OCI-LY1 (cell line): ENCODE data around the gene LY86.

ENCODE experiments used
- H2AFZ ChIP-seq: fragments of 200-600 bp; sonication (generic), shearing (Covaris generic); 2 replicates; pipeline ENCODE4 v1.6.0; 2014; ENCODE audit warnings: antibody characterized with exemption, mild to moderate bottlenecking, low read length
- H3F3A ChIP-seq: fragments of 200-600 bp; sonication (generic), shearing (Covaris generic); 2 replicates; pipeline ENCODE4 v1.6.0; 2014; ENCODE audit warnings: mild to moderate bottlenecking, antibody characterized with exemption, low read length, moderate library complexity; ENCODE audit not compliant: insufficient read depth
- H3K27ac ChIP-seq: fragments of 200-600 bp; sonication (generic); 2 replicates; pipeline ENCODE4 v1.5.1; 2014; ENCODE audit warnings: low read length, mixed run types, mild to moderate bottlenecking, low read depth; ENCODE audit not compliant: poor library complexity, severe bottlenecking
- H3K27me3 ChIP-seq: fragments of 200-600 bp; sonication (generic); 2 replicates; pipeline ENCODE4 v1.6.0; 2014; ENCODE audit warnings: antibody characterized with exemption, mild to moderate bottlenecking, low read length, moderate library complexity; ENCODE audit not compliant: insufficient read depth
- H3K36me3 ChIP-seq: fragments of 200-600 bp; sonication (generic); 2 replicates; pipeline ENCODE4 v1.6.1; 2014; ENCODE audit warnings: mild to moderate bottlenecking, antibody characterized with exemption, low read length, moderate library complexity, mixed read lengths; ENCODE audit not compliant: insufficient read depth
- H3K4me1 ChIP-seq: fragments of 200-600 bp; sonication (generic); 2 replicates; pipeline ENCODE4 v1.5.1; 2014; ENCODE audit warnings: mild to moderate bottlenecking, low read length, moderate library complexity; ENCODE audit not compliant: insufficient read depth, severe bottlenecking
- H3K4me2 ChIP-seq: fragments of 200-600 bp; sonication (generic), shearing (Covaris generic); 2 replicates; pipeline ENCODE4 v1.6.1; 2014; ENCODE audit warnings: low read length
- H3K4me3 ChIP-seq: fragments of 200-600 bp; sonication (generic); 2 replicates; pipeline ENCODE4 v1.5.1; 2014; ENCODE audit warnings: low read length, low read depth, mild to moderate bottlenecking, mixed read lengths; ENCODE audit not compliant: poor library complexity, severe bottlenecking
- H3K79me2 ChIP-seq: fragments of 200-600 bp; shearing (Covaris generic); 2 replicates; pipeline ENCODE4 v1.6.1; 2016; ENCODE audit warnings: mixed run types, low read length, mixed read lengths; ENCODE audit not compliant: insufficient read depth
- H3K9ac ChIP-seq: fragments of 200-600 bp; sonication (generic), shearing (Covaris generic); 2 replicates; pipeline ENCODE4 v1.6.1; 2014; ENCODE audit warnings: mild to moderate bottlenecking, low read length, mixed read lengths
- H3K9me2 ChIP-seq: fragments of 200-600 bp; sonication (generic), shearing (Covaris generic); 2 replicates; pipeline ENCODE4 v1.6.1; 2014; ENCODE audit warnings: low read depth, mild to moderate bottlenecking, low read length, mixed read lengths
- H3K9me3 ChIP-seq: fragments of 200-600 bp; shearing (Covaris generic); 2 replicates; pipeline ENCODE4 v1.6.1; 2014; ENCODE audit warnings: low read length, mixed read lengths
- H4K20me1 ChIP-seq: fragments of 200-600 bp; sonication (generic), shearing (Covaris generic); 2 replicates; pipeline ENCODE4 v1.6.0; 2016; ENCODE audit warnings: mild to moderate bottlenecking, low read length; ENCODE audit not compliant: insufficient read depth
- CTCF ChIP-seq: fragments of 200-600 bp; sonication (generic), shearing (Covaris generic); IDR thresholded peaks from 2 replicates; pipeline ENCODE4 v1.5.1; 2017; ENCODE audit warnings: mild to moderate bottlenecking, antibody characterized with exemption, low read length, moderate library complexity, mixed read lengths
- EZH2 ChIP-seq: fragments of 200-600 bp; sonication (generic), shearing (Covaris generic); IDR thresholded peaks from 2 replicates; pipeline ENCODE4 v1.8.0; 2017; ENCODE audit warnings: borderline replicate concordance, mixed run types, mild to moderate bottlenecking, antibody characterized with exemption, low read length, moderate library complexity, mixed read lengths

The LY86 gene

DNA sequence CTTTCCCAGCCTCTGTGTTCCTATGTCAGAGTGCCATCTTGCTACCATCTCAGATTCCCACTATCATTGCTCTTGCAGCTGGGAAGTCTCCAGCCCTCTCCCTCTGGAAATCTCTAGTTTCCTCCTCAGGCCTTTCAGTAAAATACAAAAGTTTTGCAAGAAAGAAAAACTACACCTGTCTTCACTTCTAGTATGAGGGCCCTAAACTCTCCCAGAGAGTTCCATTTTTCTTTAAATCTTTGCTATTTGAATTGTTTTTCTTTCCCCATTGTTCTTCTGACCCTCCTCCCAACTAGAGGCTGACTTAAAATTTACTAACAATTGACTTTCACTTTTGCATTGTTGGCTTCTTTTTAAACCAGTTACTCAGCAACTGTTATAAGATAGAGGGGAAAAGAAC is 62.8 kb downstream of the LY86 start:
- H3K9me2 ChIP-seq, result no peaks in the 10 kb centered on the region
- H4K20me1 ChIP-seq, result no peaks in the 10 kb centered on the region
- no peaks in the 10 kb centered on the region for H3K27me3 ChIP-seq
- H3K4me1 ChIP-seq, result no peaks in the 10 kb centered on the region
- H3K9ac ChIP-seq, result no peak overlapping the region
- H3K79me2 ChIP-seq, result no peaks in the 10 kb centered on the region
- peaks cover 37% of the 10 kb centered on the region for H3K36me3 ChIP-seq
- H3F3A ChIP-seq, result no peaks in the 10 kb centered on the region
- H2AFZ ChIP-seq, result no peak overlapping the region
- no peak overlapping the region for H3K4me2 ChIP-seq
- H3K27ac ChIP-seq, result no peak overlapping the region
- no peak for TF ChIP-seq CTCF
- no peak overlapping the region for H3K4me3 ChIP-seq
- H3K9me3 ChIP-seq, result no peaks in the 10 kb centered on the region

- H3F3A ChIP-seq, result no peaks in the 10 kb centered on the region
- H3K9me2 ChIP-seq, result no peaks in the 10 kb centered on the region
- no peaks in the 10 kb centered on the region for H4K20me1 ChIP-seq
- no peaks in the 10 kb centered on the region for H3K27me3 ChIP-seq
- no peaks in the 10 kb centered on the region for H3K79me2 ChIP-seq
- H3K27ac ChIP-seq, result no peak overlapping the region
- H3K4me3 ChIP-seq, result no peak overlapping the region
- no peaks in the 10 kb centered on the region for H3K4me1 ChIP-seq
- peaks cover 34% of the 10 kb centered on the region for H3K36me3 ChIP-seq
- H3K4me2 ChIP-seq, result no peak overlapping the region
- no peak overlapping the region for H2AFZ ChIP-seq
- H3K9me3 ChIP-seq, result no peaks in the 10 kb centered on the region
- TF ChIP-seq EZH2 (no peak), CTCF (no peak)
- H3K9ac ChIP-seq, result no peak overlapping the region
Observed at GRCh38 chr6:6652932-6653331, 64.4 kb downstream of the LY86 start.

GRCh38 chr6:6654599-6655575 is 66.4 kb downstream of the LY86 start:
- H3K4me2 ChIP-seq, result no peak overlapping the region

More at GRCh38 chr6:6654599-6655575, 66.4 kb downstream of the LY86 start:
- Histone ChIP-seq H3K27me3 (no peaks in the 10 kb centered on the region), H3K79me2 (no peaks in the 10 kb centered on the region), H4K20me1 (no peaks in the 10 kb centered on the region), H2AFZ (no peak overlapping the region), H3K36me3 (peaks cover 14% of the 10 kb centered on the region), H3K9me3 (no peaks in the 10 kb centered on the region), H3F3A (no peaks in the 10 kb centered on the region), H3K4me1 (peaks cover 19% of the 10 kb centered on the region), H3K4me3 (no peak overlapping the region), H3K27ac (no peak overlapping the region), H3K9ac (no peak overlapping the region), H3K9me2 (no peaks in the 10 kb centered on the region)
- TF ChIP-seq CTCF (no peak), EZH2 (no peak)
